Activated naive CD4-positive, alpha-beta T cell treated with anti-CD3 and anti-CD28 coated beads, Interleukin-2, amount 10 ng/mL, durations not matched to agents 7 days and 5 days (primary cell): ENCODE measurements around the gene GPN3.
"Not testable (repeated sequence)": the region's sequence is repeated elsewhere in the genome, so short reads cannot be mapped to it uniquely, and the experiment has no call there.

Experiments used
- CTCF ChIA-PET: fragments of 350-600 bp; sonication (Branson Sonifier 250); formaldehyde crosslinking; loops from one replicate; lab custom pipeline; 2021; ENCODE audit warnings: antibody characterized with exemption; lab: Charles Lee
- DNase-seq: peaks from one replicate; pipeline ENCODE4 v3.0.0-alpha.2; 2020
- H3K27ac Mint-ChIP-seq: one replicate; pipeline ENCODE4 v1.8.0; 2021; ENCODE audit warnings: mild to moderate bottlenecking, moderate library complexity, mixed read lengths
- H3K27me3 Mint-ChIP-seq: one replicate; pipeline ENCODE4 v1.8.0; 2021; ENCODE audit warnings: mild to moderate bottlenecking, mixed read lengths
- H3K36me3 Mint-ChIP-seq: one replicate; pipeline ENCODE4 v1.8.0; 2021; ENCODE audit warnings: mixed read lengths
- H3K4me1 Mint-ChIP-seq: one replicate; pipeline ENCODE4 v1.8.0; 2021; ENCODE audit warnings: mixed read lengths
- H3K4me3 Mint-ChIP-seq: one replicate; pipeline ENCODE4 v1.8.0; 2021; ENCODE audit warnings: mild to moderate bottlenecking, moderate library complexity, mixed read lengths
- H3K9me3 Mint-ChIP-seq: one replicate; pipeline ENCODE4 v1.8.0; 2021; ENCODE audit warnings: mixed read lengths

Gene GPN3

DNA sequence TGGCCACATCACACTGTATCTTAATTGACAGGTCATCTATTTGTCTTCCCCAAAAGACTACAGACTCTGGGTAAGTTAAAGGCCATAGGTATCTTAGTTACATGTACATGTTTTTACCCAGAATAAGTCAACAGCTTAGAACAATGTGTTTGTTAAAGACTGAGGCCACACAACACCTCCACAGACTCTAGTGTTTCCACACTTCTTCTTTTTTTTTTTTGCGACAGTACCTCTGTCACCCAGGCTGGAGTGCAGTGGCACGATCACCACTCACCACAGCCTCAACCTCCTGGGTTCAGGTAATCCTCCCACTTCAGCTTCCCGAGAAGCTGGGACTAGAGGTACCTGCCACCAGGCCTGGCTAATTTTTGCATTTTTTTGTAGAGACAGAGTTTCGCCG, 1.3 kb downstream of the GPN3 start:
- Mint-ChIP-seq H3K27ac (no peak overlapping the region), H3K27me3 (no peaks in the 10 kb centered on the region), H3K36me3 (peaks cover 17% of the 10 kb centered on the region), H3K9me3 (no peaks in the 10 kb centered on the region), H3K4me1 (peaks cover 48% of the 10 kb centered on the region), H3K4me3 (peak overlapping the region; percentile 98)
- CTCF ChIA-PET = interaction anchor here (3.9 kb wide), 1 partner anchor 17 kb away, joined by 30 read pairs; the partner anchor contains the start of gene ARPC3
- DNase-seq = no peak

DNA sequence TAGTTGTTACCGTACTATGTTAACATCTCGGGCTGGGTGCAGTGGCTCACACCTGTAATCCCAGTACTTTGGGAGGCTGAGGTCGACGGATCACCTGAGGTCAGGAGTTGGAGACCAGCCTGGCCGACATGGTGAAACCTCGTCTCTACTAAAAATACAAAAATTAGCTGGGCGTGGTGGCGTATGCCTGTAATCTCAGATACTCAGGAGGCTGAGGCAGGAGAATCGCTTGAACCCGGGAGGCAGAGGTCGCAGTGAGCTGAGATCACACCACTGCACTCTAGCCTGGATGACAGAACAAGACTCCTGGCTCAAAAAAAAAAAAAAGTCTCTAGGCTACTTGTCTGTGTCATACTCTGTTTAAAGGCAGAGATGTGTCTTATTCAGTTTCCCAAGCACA, 2.3 kb downstream of the GPN3 start:
- CTCF ChIA-PET = interaction anchor here (3.9 kb wide), 1 partner anchor 16 kb away, joined by 30 read pairs; the partner anchor contains the start of gene ARPC3
- not testable (repeated sequence) for H3K9me3 Mint-ChIP-seq, H3K27me3 Mint-ChIP-seq, DNase-seq, H3K4me3 Mint-ChIP-seq, H3K27ac Mint-ChIP-seq
- peaks cover 15% of the 10 kb centered on the region for H3K36me3 Mint-ChIP-seq
- peaks cover 45% of the 10 kb centered on the region for H3K4me1 Mint-ChIP-seq

- Mint-ChIP-seq H3K4me1 (peaks cover 37% of the 10 kb centered on the region), H3K27ac (no peak overlapping the region), H3K9me3 (no peaks in the 10 kb centered on the region), H3K27me3 (no peaks in the 10 kb centered on the region), H3K36me3 (peaks cover 20% of the 10 kb centered on the region), H3K4me3 (no peak overlapping the region)
- CTCF ChIA-PET = interaction anchor here (1.9 kb wide), 1 partner anchor 16 kb away, joined by 6 read pairs; the partner anchor contains the start of gene ARPC3
- DNase-seq = no peak
Measured at GRCh38 chr12:110465024-110465423, 3.0 kb downstream of the GPN3 start.

GRCh38 chr12:110461189-110461588, 6.9 kb downstream of the GPN3 start:
- H3K27me3 Mint-ChIP-seq, H3K4me1 Mint-ChIP-seq, H3K4me3 Mint-ChIP-seq, CTCF ChIA-PET, DNase-seq, H3K9me3 Mint-ChIP-seq, H3K27ac Mint-ChIP-seq: not testable (repeated sequence)
- peaks cover 26% of the 10 kb centered on the region for H3K36me3 Mint-ChIP-seq

DNA sequence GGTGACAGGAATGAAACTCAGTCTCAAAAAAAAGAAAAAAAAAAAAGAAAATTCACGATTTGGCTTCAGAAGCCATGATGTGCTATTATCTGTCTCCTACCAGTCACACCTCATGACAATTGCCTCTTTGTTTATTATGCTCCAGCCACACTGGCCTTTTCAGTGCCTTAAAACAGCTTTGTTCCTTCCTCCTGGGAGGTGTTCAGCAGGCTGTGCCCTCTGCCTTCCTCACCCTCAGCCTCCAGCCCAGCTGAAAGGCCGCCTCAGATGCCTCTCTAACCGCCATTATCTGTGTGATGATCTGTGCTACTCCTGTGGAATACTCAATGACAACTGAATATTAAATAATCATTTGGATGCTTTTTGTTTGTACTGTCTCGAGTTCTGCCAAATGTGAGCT, 9.3 kb downstream of the GPN3 start:
- CTCF ChIA-PET = interaction anchor here (1.0 to 1.4 kb wide), 5 partner anchors 9 to 429 kb away, joined by 3 to 6 read pairs (median 4); partner anchors contain the start of genes FAM216A and GPN3
- Mint-ChIP-seq H3K27me3 (no peaks in the 10 kb centered on the region), H3K36me3 (peaks cover 31% of the 10 kb centered on the region), H3K4me3 (no peak overlapping the region), H3K27ac (no peak overlapping the region), H3K4me1 (peaks cover 6% of the 10 kb centered on the region), H3K9me3 (no peaks in the 10 kb centered on the region)
- DNase-seq = no peak

DNA sequence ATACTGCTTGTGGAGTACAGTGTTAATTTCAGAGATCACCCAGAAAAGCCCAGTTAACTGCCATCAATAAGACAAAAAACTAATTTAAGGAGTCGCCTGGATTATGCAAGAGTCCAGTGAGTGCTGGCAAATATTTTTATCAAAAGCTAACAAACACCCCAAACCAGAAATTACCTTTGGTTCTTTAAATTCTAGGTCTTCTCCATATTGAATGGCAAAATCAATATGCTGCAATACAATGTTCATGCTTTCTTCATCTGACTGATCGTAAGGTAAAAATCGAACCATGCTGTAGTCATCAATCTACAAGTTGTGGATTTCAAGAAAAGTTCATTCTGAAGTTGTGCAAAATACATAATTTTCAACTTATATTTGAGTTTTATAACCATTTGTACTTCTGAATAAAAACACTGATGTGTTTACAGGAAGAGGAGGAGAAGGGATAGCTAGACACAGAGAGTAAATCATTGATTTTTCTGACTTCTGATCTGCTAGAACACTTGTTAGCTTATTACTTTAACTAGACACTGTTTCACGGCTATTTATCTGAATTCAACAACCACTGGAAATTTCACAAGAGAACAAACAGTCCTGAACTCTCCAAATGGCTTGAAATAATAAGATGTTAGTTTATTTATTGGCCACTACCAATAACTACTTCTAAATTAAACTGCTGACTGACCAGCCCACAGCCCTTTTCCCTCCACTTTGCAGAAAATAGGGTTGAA, 14.3 kb downstream of the GPN3 start:
- peaks cover 32% of the 10 kb centered on the region for H3K36me3 Mint-ChIP-seq
- no peak for DNase-seq
- H3K4me1 Mint-ChIP-seq = peaks cover 29% of the 10 kb centered on the region
- no peaks in the 10 kb centered on the region for H3K9me3 Mint-ChIP-seq
- CTCF ChIA-PET = interaction anchor here (0.9 kb wide), 1 partner anchor 149 kb away, joined by 3 read pairs; no protein-coding TSS in a partner anchor
- no peak overlapping the region for H3K4me3 Mint-ChIP-seq
- H3K27ac Mint-ChIP-seq = no peak overlapping the region
- H3K27me3 Mint-ChIP-seq = no peaks in the 10 kb centered on the region

- no peak for DNase-seq
- peaks cover 39% of the 10 kb centered on the region for H3K36me3 Mint-ChIP-seq
- H3K9me3 Mint-ChIP-seq = no peaks in the 10 kb centered on the region
- no peaks in the 10 kb centered on the region for H3K27me3 Mint-ChIP-seq
- peak overlapping the region; percentile 99 for H3K27ac Mint-ChIP-seq
- peak overlapping the region; percentile 99 for H3K4me3 Mint-ChIP-seq
- CTCF ChIA-PET = interaction anchor here (3.1 to 4.2 kb wide), 3 partner anchors 17 to 154 kb away, joined by 30 to 50 read pairs (median 31); partner anchors contain the start of genes FAM216A and GPN3
- H3K4me1 Mint-ChIP-seq = peaks cover 45% of the 10 kb centered on the region
Measured at GRCh38 chr12:110451263-110451662, 16.8 kb downstream of the GPN3 start.

GRCh38 chr12:110449799-110450497, 18.1 kb downstream of the GPN3 start, which contains the start of gene ARPC3:
ARPC3 (minus strand) TSS chr12:110450337; CDS start chr12:110450260, 77 bp downstream.
- peak; percentile 98 for DNase-seq
- Mint-ChIP-seq H3K36me3 (peaks cover 38% of the 10 kb centered on the region), H3K27me3 (no peaks in the 10 kb centered on the region), H3K4me1 (peaks cover 51% of the 10 kb centered on the region), H3K27ac (peak within 1 kb of the TSS; percentile 99), H3K4me3 (peak within 1 kb of the TSS; percentile 99), H3K9me3 (no peaks in the 10 kb centered on the region)
- CTCF ChIA-PET = interaction anchor here (0.5 to 4.2 kb wide), 24 partner anchors 9 to 438 kb away, joined by 3 to 50 read pairs (median 4); partner anchors contain the start of genes ATP2A2, FAM216A, GPN3 and TCTN1

DNA sequence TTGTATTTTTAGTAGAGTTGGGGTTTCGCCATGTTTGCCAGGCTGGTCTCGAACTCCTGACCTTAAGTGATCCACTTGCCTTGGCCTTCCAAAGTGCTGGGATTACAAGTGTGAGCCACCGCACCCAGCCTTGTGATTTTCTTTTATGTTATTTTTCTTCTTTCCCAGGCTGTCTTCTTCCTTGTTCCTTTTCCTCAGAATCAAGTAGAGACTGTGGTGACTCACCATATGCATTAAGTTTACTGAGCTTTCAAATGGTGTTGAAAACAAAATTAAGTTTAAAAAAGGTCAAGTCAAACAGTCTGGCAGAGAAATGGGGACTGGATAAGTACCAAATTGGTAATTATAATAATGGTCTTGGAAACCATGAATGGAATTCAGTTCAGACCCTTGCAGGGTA, 23.6 kb downstream of the GPN3 start:
- no peak for DNase-seq
- H3K9me3 Mint-ChIP-seq = no peaks in the 10 kb centered on the region
- no peak overlapping the region for H3K27ac Mint-ChIP-seq
- CTCF ChIA-PET = interaction anchor here (1.2 kb wide), 1 partner anchor 13 kb away, joined by 3 read pairs; no protein-coding TSS in a partner anchor
- no peak overlapping the region for H3K4me3 Mint-ChIP-seq
- H3K27me3 Mint-ChIP-seq = no peaks in the 10 kb centered on the region
- H3K4me1 Mint-ChIP-seq = peaks cover 36% of the 10 kb centered on the region
- H3K36me3 Mint-ChIP-seq = peaks cover 40% of the 10 kb centered on the region

GRCh38 chr12:110436231-110436630, 31.8 kb downstream of the GPN3 start:
- H3K36me3 Mint-ChIP-seq = peaks cover 41% of the 10 kb centered on the region
- DNase-seq = no peak
- no peaks in the 10 kb centered on the region for H3K27me3 Mint-ChIP-seq
- CTCF ChIA-PET = no interaction called here
- no peaks in the 10 kb centered on the region for H3K9me3 Mint-ChIP-seq
- H3K27ac Mint-ChIP-seq = no peak overlapping the region
- peaks cover 5% of the 10 kb centered on the region for H3K4me1 Mint-ChIP-seq
- no peak overlapping the region for H3K4me3 Mint-ChIP-seq

DNA sequence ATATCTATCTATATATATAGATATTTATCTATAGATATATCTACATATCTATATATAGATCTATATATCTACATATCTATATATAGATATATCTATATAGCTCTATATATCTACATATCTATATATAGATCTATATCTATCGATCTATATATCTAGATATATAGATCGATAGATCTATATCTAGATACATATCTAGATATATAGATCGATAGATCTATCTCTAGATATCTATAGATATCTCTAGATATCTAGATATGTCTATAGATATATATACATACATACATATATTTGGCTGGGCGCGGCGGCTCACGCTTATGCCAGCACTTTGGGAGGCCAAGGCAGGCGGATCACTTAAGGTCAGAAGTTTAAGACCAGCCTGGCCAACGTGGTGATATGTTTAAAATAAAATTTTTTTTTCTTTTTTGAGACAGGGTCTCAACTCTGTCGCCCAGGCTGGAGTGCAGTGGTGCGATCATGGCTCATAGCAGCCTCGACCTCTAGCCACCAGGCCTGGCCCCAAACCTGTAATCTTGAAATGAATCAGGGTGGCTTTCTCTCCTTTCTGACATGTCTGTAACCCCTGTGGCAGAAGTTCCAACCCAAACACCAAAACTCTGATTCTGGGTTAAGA, 36.0 kb downstream of the GPN3 start:
- no peak for DNase-seq
- CTCF ChIA-PET = interaction anchor here (0.7 to 2.1 kb wide), 39 partner anchors 8 to 362 kb away, joined by 3 to 38 read pairs (median 5); partner anchors contain the start of genes ANAPC7, ARPC3, FAM216A and GPN3
- H3K4me1 Mint-ChIP-seq = peaks cover 5% of the 10 kb centered on the region
- peaks cover 6% of the 10 kb centered on the region for H3K27me3 Mint-ChIP-seq
- H3K4me3 Mint-ChIP-seq = no peak overlapping the region
- peaks cover 25% of the 10 kb centered on the region for H3K36me3 Mint-ChIP-seq
- no peaks in the 10 kb centered on the region for H3K9me3 Mint-ChIP-seq
- H3K27ac Mint-ChIP-seq = peak overlapping the region; percentile 78

DNA sequence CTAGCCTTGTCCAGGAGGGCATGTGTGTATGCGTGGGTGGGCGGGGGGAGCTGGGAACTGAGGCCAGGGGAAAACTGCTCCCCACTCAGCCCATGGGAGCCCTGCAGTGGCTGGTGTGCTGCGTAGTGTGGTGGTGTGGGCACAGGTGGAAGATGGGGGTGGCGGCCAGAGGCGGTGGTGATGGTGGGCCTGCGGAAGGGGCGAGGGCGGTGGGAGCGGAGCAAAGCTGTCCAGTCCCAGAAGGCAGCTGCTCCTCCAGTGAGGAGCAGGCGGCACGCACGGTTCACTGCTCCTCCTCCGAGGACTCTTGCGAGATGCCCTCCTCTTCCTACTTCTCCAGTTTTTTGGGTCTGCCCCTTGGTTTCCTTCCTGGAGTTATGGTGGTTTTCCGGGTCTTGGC, 38.4 kb downstream of the GPN3 start:
- H3K36me3 Mint-ChIP-seq, DNase-seq, CTCF ChIA-PET, H3K4me1 Mint-ChIP-seq, H3K4me3 Mint-ChIP-seq, H3K9me3 Mint-ChIP-seq, H3K27ac Mint-ChIP-seq: not testable (repeated sequence)
- H3K27me3 Mint-ChIP-seq = peaks cover 12% of the 10 kb centered on the region

DNA sequence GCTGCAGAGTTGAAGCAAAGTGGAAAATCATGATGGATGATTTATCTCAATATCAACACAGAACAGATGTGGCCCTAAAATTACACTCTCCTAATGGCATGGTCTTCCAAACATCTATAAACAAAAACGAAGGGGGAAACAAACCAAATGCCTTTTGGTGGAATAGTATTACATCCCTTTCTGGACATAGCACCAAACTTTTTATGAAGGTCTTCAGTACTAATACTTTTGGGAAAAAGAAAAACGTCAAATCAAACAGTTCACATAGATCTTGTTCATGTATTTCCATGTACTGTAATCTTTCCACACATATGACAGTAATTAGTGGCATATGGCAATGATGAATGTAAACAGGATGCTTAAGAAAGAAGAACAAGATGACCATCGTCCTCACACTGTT, 41.7 kb downstream of the GPN3 start:
- Mint-ChIP-seq H3K4me3 (no peak overlapping the region), H3K27ac (no peak overlapping the region), H3K27me3 (peaks cover 36% of the 10 kb centered on the region), H3K9me3 (no peaks in the 10 kb centered on the region), H3K4me1 (peaks cover 2% of the 10 kb centered on the region), H3K36me3 (no peaks in the 10 kb centered on the region)
- no peak for DNase-seq
- CTCF ChIA-PET = interaction anchor here (1.1 kb wide), 1 partner anchor 325 kb away, joined by 3 read pairs; no protein-coding TSS in a partner anchor

DNA sequence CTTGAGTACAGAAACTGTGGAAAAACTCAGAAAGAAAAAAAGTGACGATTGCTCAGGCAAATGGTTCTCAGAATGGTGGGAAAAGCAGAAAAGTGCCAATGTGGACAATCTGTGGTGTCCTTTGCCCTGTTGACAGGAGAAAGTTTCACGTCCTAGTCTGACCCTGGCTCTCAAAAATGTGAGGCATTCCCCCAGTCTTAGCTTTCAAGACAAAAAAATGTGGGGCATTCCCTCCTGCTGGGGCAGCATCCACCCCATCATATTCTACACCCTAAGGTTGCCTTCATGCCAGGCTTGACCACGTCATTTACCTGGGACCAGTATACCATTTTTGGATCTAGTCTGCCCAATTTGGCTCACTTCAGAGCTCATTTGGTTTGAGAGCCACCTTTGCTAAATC, 43.8 kb downstream of the GPN3 start:
- H3K4me3 Mint-ChIP-seq = no peak overlapping the region
- peaks cover 45% of the 10 kb centered on the region for H3K27me3 Mint-ChIP-seq
- no peaks in the 10 kb centered on the region for H3K4me1 Mint-ChIP-seq
- no peaks in the 10 kb centered on the region for H3K36me3 Mint-ChIP-seq
- H3K27ac Mint-ChIP-seq = no peak overlapping the region
- no peaks in the 10 kb centered on the region for H3K9me3 Mint-ChIP-seq
- DNase-seq = no peak
- CTCF ChIA-PET = no interaction called here
